AG10803 (cell line): Measurements from ENCODE around the gene MRI1.

Source experiments
- DNase-seq: peaks from one replicate; pipeline ENCODE4 v3.0.0; 2010; ENCODE audit warnings: low read depth
- H3K4me3 ChIP-seq: 2 replicates; pipeline ENCODE4 v1.5.1; 2011; ENCODE audit warnings: mild to moderate bottlenecking, low read length, control low read depth
- TF ChIP-seq, protein P1 (sequence below): conservative IDR thresholded peaks from 2 replicates; pipeline ENCODE4 v1.5.1; 2011; ENCODE audit warnings: mild to moderate bottlenecking, low read length, control low read depth, inconsistent platforms

The MRI1 gene

DNA sequence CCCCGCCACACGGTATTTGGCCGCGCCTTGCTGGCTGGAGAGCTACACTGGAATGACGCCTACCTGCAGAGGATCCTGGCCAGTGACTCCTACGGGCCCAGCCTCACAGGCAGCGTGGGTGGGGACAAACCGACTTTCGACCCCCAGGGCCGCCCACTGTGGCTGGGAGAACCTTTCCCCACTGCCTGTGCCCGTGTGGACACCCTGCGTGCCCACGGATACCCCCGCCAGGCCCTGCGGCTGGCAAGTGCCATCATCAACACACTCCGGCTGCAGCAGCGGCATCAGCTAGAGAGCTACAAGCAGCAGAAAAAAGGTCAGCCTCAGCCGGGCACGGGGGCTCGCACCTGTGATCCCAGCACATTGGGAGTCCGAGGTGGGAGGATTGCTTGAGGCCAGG is 50.2 kb downstream of the MRI1 start:
- TF ChIP-seq, protein P1, sequence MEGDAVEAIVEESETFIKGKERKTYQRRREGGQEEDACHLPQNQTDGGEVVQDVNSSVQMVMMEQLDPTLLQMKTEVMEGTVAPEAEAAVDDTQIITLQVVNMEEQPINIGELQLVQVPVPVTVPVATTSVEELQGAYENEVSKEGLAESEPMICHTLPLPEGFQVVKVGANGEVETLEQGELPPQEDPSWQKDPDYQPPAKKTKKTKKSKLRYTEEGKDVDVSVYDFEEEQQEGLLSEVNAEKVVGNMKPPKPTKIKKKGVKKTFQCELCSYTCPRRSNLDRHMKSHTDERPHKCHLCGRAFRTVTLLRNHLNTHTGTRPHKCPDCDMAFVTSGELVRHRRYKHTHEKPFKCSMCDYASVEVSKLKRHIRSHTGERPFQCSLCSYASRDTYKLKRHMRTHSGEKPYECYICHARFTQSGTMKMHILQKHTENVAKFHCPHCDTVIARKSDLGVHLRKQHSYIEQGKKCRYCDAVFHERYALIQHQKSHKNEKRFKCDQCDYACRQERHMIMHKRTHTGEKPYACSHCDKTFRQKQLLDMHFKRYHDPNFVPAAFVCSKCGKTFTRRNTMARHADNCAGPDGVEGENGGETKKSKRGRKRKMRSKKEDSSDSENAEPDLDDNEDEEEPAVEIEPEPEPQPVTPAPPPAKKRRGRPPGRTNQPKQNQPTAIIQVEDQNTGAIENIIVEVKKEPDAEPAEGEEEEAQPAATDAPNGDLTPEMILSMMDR, result no peak
- no peak overlapping the region for H3K4me3 ChIP-seq
- DNase-seq, result no peak

DNA sequence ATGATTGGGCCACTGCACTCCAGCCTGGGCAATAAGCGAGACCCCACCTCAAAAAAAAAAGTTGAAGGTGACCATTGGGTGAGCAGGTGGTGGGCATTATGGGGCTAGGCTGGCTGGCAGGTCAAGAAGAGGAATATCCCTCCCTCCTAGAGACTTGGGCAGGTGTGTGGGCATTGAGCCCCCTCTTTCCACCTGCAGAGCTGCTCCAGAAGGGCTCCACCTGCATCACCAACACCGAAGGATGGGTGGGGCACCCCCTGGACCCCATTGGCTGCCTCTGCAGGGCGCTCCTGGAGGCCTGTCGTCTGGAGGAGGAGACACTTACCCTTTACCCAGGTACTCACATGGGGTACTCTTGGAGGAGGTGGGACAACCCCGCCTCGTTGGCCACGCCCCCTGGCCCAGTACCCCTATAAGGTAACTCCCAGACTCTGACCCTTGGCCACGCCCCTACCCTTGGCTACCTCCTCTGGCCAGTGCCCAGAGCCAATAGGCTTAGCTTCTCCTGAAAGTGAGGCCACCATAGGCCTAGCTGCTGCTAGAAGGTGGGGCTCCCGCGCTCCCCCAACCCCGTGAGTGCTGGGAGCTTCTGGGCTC is 52.8 kb downstream of the MRI1 start:
- no peak for DNase-seq
- TF ChIP-seq, protein P1, result no peak
- H3K4me3 ChIP-seq, result no peak overlapping the region

DNA sequence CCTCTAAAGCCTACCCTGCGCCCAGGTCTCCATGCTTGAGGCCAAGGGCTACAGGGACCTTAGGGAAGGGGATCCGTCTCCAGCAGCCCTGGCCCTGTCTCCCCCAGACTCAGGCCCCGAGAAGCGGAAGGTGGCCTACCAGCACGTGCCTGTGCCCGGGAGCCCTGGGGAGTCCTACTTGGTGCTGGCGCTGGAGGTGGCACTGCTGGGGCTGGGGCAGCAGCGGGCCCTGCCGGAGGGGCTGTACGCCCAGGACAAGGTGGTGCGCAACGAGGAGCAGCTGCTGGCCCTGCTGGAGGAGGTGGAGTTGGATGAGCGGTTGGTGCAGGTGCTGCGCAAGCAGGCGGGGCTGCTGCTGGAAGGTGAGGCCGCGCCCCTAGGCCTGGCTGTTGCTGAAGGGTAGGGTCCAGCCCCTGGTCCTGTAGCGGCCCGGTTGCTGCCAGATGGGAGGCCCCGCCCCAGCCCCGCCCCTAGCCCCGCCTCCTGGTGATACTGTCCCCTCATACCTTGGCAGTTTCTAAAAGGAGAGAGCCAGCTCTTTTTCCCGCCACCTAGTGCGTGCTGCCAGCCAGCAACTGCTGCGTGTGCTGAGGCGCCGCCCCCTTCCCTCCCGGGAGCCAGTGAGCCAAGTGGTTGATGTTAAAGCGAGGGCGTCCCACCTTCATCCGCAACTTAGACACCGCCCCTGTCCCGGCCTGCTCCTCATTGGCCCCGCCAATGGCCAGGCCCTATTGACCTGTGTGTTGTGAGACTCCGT is 53.5 kb downstream of the MRI1 start:
- no peak for DNase-seq
- TF ChIP-seq, protein P1, result no peak
- H3K4me3 ChIP-seq, result no peak overlapping the region

GRCh38 chr19:13819238-13819637 is 54.9 kb downstream of the MRI1 start:
- no peak for DNase-seq
- no peak overlapping the region for H3K4me3 ChIP-seq
- TF ChIP-seq, protein P1, result no peak

GRCh38 chr19:13821292-13821691 is 57.0 kb downstream of the MRI1 start:
- no peak overlapping the region for H3K4me3 ChIP-seq
- TF ChIP-seq, protein P1, result no peak
- no peak for DNase-seq

- TF ChIP-seq, protein P1, result no peak
- no peak for DNase-seq
- no peak overlapping the region for H3K4me3 ChIP-seq
These were observed 58.9 kb downstream of the MRI1 start for GRCh38 chr19:13823256-13823655.
